Renal cortex interstitium (tissue), 11 donors: ENCODE data around the gene ISLR2. TPM values are rescaled to one million over a fixed set of nuclear protein-coding genes. Genes with fewer than 3 reads are reported as not detected.
"Not testable (repeated sequence)": the region's sequence is repeated elsewhere in the genome, so short reads cannot be mapped to it uniquely, and the experiment has no call there.

ENCODE experiments used
- DNase-seq, 11 donors: peaks; one replicate each; pipeline ENCODE4 v3.0.0-alpha.2; 2013; ENCODE audit warnings: low read depth in 9 of 11, low spot score in 4 of 11; ENCODE audit errors: extremely low read depth in 1 of 11
- polyA plus RNA-seq, 3 donors: library from polyadenylated mRNA; unstranded; fragments of 120-200 nt; gene quantifications; one replicate each; pipeline ENCODE4 v1.2.1, GENCODE V29; 2013; ENCODE audit not compliant: insufficient read length in 3 of 3

ISLR2 gene
- polyA plus RNA-seq, 3 donors: 0.68 to 1.4 (median 0.82) TPM

- DNase-seq: no peak
These were observed 16.0 kb downstream of the ISLR2 start for GRCh38 chr15:74146277-74146800.

- DNase-seq: no peak
These were observed 16.7 kb downstream of the ISLR2 start for GRCh38 chr15:74147051-74147450.

GRCh38 chr15:74155766-74156417, 25.5 kb downstream of the ISLR2 start:
- DNase-seq: no peak

GRCh38 chr15:74156678-74157411, 26.5 kb downstream of the ISLR2 start:
- DNase-seq: peak in 1 of 11 donors; percentile 68

- DNase-seq: no peak
These were observed 27.8 kb downstream of the ISLR2 start for GRCh38 chr15:74157868-74158827.

GRCh38 chr15:74158855-74159650, 28.7 kb downstream of the ISLR2 start:
- DNase-seq: no peak

GRCh38 chr15:74159773-74160172, 29.4 kb downstream of the ISLR2 start:
- no peak for DNase-seq

GRCh38 chr15:74160390-74160789, 30.0 kb downstream of the ISLR2 start:
- DNase-seq: not testable (repeated sequence)

- DNase-seq: not testable (repeated sequence)
These were observed 31.8 kb downstream of the ISLR2 start for GRCh38 chr15:74162195-74162536.

GRCh38 chr15:74165461-74165860, 35.1 kb downstream of the ISLR2 start:
- DNase-seq: no peak

GRCh38 chr15:74167891-74168331, 37.5 kb downstream of the ISLR2 start:
- DNase-seq: no peak

GRCh38 chr15:74168711-74169126, 38.3 kb downstream of the ISLR2 start:
- DNase-seq: no peak

GRCh38 chr15:74170071-74170844, 39.9 kb downstream of the ISLR2 start:
- DNase-seq: peak in 3 of 11 donors; percentile 43 to 47 (median 44)

GRCh38 chr15:74170875-74171578, 40.6 kb downstream of the ISLR2 start:
- no peak for DNase-seq

GRCh38 chr15:74171965-74172541, 41.7 kb downstream of the ISLR2 start:
- no peak for DNase-seq

GRCh38 chr15:74172701-74173379, 42.5 kb downstream of the ISLR2 start:
- peak in 4 of 11 donors; percentile 29 to 63 (median 54) for DNase-seq
